Activated CD8-positive, alpha-beta T cell treated with anti-CD3 and anti-CD28 coated beads, Interleukin-2, amount 10 ng/mL, durations not matched to agents 7 days and 5 days (primary cell): Measurements from ENCODE around the gene EIF2D. TPM values are rescaled to one million over a fixed set of nuclear protein-coding genes. Genes with fewer than 3 reads are reported as not detected.
"Not testable (repeated sequence)": the region's sequence is repeated elsewhere in the genome, so short reads cannot be mapped to it uniquely, and the experiment has no call there.

Source experiments
- ATAC-seq: fragments of 150-1000 bp; cut with Tn5 transposase; one replicate; pipeline ENCODE4 v1.10.0; 2021; ENCODE audit warnings: moderate library complexity
- CTCF ChIA-PET: fragments of 350-600 bp; sonication (Branson Sonifier 250); formaldehyde crosslinking; loops from one replicate; lab custom pipeline; 2021; ENCODE audit warnings: antibody characterized with exemption; lab: Charles Lee
- POLR2A ChIA-PET: fragments of 350-600 bp; sonication (Branson Sonifier 250); formaldehyde crosslinking; loops from one replicate; lab custom pipeline; 2021; ENCODE audit warnings: antibody characterized with exemption; lab: Charles Lee
- DNase-seq: peaks from one replicate; pipeline ENCODE4 v3.0.0-alpha.2; 2020
- H3K27ac Mint-ChIP-seq: one replicate; pipeline ENCODE4 v1.8.0; 2021; ENCODE audit warnings: mild to moderate bottlenecking, mixed read lengths
- H3K27me3 Mint-ChIP-seq: one replicate; pipeline ENCODE4 v1.8.0; 2021; ENCODE audit warnings: low read depth, mixed read lengths
- H3K36me3 Mint-ChIP-seq: one replicate; pipeline ENCODE4 v1.8.0; 2021; ENCODE audit warnings: low read depth, mixed read lengths
- H3K4me1 Mint-ChIP-seq: one replicate; pipeline ENCODE4 v1.8.0; 2021; ENCODE audit warnings: low read depth, mixed read lengths
- H3K4me3 Mint-ChIP-seq: one replicate; pipeline ENCODE4 v1.8.0; 2021; ENCODE audit warnings: mild to moderate bottlenecking, mixed read lengths
- H3K9me3 Mint-ChIP-seq: one replicate; pipeline ENCODE4 v1.8.0; 2022; ENCODE audit warnings: mixed read lengths; ENCODE audit not compliant: insufficient read depth
- total RNA-seq, 2 experiments: library from RNA; stranded (reverse); gene quantifications; one replicate each; pipeline ENCODE4 v1.2.3, GENCODE V29; 2021

EIF2D gene
- total RNA-seq, 2 experiments from 2014 or later = 41.6 to 45.1 TPM

DNA sequence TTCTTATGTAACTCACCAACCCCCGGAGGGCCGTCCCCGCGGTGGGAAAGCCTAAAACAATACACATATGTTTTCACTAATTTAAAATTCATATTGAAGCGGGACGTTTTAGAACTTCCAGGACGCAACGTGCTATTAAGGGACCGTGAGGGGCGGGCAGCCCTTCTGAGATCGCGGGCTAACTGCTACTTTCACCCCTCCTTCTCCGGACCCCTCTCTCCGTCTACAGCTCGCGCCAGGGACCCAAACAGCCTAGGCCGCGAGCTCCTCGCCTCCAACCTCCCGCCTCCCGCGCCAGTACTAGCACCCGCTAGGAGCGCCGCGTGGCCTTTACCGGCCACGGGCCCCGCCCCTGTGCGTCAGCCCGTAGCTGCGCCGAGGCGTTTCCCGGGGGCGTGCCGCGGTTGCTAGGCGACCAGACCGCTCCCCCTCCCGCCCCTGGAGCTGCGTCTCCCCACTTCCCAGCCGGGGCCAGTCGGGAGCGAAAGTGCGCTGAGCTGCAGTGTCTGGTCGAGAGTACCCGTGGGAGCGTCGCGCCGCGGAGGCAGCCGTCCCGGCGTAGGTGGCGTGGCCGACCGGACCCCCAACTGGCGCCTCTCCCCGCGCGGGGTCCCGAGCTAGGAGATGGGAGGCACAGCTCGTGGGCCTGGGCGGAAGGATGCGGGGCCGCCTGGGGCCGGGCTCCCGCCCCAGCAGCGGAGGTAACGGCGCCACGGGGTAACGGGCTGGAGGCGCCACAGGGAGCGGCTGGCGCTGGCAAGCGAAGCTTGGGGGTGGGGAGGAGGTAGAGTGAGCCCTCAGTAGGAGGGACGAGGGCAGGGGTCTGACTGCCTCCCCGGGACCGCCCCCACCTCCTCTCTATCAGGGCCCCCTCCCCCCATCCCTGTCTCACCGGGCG is 23.1 kb upstream of the EIF2D start, which contains the start of gene DYRK3:
DYRK3 (plus strand) TSS at position 457 of the 898 bp plus-strand sequence; CDS start at position 625, 168 bp downstream.
- Mint-ChIP-seq H3K4me1 (peaks cover 27% of the 10 kb centered on the region), H3K9me3 (no peaks in the 10 kb centered on the region), H3K4me3 (peak within 1 kb of the TSS; percentile 80), H3K27ac (peak within 1 kb of the TSS; percentile 83), H3K27me3 (peaks cover 17% of the 10 kb centered on the region), H3K36me3 (peaks cover 3% of the 10 kb centered on the region)
- POLR2A ChIA-PET = interaction anchor here (0.6 to 1.8 kb wide), 10 partner anchors 15 to 286 kb away, joined by 3 to 8 read pairs (median 3); partner anchors contain the start of genes EIF2D and FCMR
- ATAC-seq (peak; percentile 95), DNase-seq (peak; percentile 95)
- CTCF ChIA-PET = interaction anchor here (0.6 to 18.8 kb wide), 43 partner anchors 9 to 369 kb away, joined by 3 to 647 read pairs (median 4); partner anchors contain the start of genes EIF2D, FCMR, IKBKE and IL24

DNA sequence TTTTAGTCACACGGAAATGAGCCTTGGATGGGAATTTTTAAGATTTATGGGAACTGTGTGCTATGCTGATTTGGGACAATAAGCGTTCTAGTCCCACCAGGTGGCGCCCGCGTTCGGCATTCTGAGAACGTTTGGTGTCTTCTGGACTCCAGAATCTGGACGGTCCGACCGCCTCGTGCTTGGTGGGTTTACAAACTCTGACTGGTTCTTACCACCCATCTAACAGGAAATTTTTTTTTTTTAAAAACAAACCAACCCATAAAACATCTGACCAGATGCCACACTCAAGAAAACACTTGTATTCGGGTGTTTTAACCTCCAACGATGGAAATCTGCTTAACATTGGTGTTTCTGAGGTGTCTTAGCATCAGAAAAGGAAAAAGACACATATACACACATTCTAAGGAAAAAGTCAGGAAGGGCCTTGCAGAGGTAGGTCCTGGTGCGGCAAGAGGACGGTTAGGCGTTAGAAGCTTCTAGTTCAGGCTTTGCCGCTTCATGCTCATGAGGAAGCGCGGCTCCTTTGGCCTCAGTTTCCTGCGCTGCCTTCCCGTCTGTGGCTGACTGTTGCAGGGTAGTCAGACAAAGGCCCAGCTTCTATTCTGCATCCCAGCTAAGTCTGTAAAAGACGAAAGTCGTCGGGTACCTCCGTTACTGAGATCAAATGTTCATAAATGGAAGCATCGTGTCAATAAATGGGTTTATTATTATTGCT is 22.3 kb upstream of the EIF2D start:
- ChIA-PET POLR2A (interaction anchor here (1.2 to 1.8 kb wide), 7 partner anchors 14 to 287 kb away, joined by 3 to 8 read pairs (median 4); partner anchors contain the start of genes EIF2D and FCMR), CTCF (interaction anchor here (0.6 to 18.8 kb wide), 37 partner anchors 8 to 1233 kb away, joined by 3 to 647 read pairs (median 5); partner anchors contain the start of genes EIF2D, FCMR, IKBKE and IL24)
- ATAC-seq = no peak
- H3K27ac Mint-ChIP-seq = peak overlapping the region; percentile 83
- H3K4me3 Mint-ChIP-seq = peak overlapping the region; percentile 80
- H3K36me3 Mint-ChIP-seq = peaks cover 2% of the 10 kb centered on the region
- DNase-seq = peak; percentile 85
- peaks cover 27% of the 10 kb centered on the region for H3K4me1 Mint-ChIP-seq
- H3K9me3 Mint-ChIP-seq = no peaks in the 10 kb centered on the region
- H3K27me3 Mint-ChIP-seq = peaks cover 23% of the 10 kb centered on the region

DNA sequence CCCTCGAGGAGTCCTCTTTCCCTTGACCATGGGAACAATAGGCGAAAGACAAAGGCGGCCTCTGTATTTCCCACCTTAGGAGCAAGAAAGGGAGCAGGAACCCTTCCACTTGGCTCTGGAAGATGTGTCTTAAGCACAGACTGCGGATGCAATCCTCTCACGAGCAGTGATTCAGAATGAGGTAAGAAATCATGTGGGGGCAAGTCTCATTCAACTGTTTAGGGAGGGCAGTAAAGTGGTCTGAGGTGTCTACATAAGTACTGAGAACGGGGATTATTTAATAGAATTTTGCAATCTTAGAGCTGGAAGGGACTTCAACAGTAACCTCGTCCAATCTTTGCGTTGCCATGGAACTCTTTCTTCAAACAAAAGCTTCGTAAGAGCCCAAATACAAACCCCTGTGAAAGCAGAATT is 21.4 kb upstream of the EIF2D start:
- ChIA-PET POLR2A (interaction anchor here (0.6 to 1.4 kb wide), 3 partner anchors 13 to 222 kb away, joined by 3 to 5 read pairs (median 4); partner anchors contain the start of gene EIF2D), CTCF (interaction anchor here (0.6 to 18.8 kb wide), 13 partner anchors 12 to 1234 kb away, joined by 3 to 647 read pairs (median 20); partner anchors contain the start of gene EIF2D)
- H3K36me3 Mint-ChIP-seq = no peaks in the 10 kb centered on the region
- H3K27ac Mint-ChIP-seq = no peak overlapping the region
- no peak for DNase-seq
- no peak overlapping the region for H3K4me3 Mint-ChIP-seq
- peaks cover 26% of the 10 kb centered on the region for H3K27me3 Mint-ChIP-seq
- ATAC-seq = no peak
- H3K9me3 Mint-ChIP-seq = no peaks in the 10 kb centered on the region
- peaks cover 27% of the 10 kb centered on the region for H3K4me1 Mint-ChIP-seq

DNA sequence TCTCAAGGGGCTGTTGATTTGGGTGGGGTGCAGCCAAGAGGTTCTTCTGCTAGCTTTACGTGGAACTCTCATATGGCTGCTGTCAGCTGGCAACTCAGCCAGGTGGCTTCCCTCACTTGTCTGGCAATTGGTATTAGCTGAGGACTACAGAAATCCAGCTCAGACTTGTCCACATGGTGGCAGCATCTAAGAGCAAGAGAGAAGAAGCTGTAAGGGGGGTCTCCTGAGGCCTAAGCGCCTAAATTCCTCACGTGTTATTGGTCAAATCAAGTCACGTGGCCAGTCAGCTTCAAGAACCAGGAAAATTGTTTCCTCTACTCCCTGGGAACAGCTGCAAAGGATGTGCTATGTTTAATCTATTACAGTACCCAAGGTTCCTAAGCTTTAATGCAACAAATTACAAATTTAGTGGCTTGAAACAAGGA is 18.8 kb upstream of the EIF2D start:
- DNase-seq = peak; percentile 47
- Mint-ChIP-seq H3K4me3 (no peak overlapping the region), H3K36me3 (no peaks in the 10 kb centered on the region), H3K9me3 (no peaks in the 10 kb centered on the region), H3K27me3 (peaks cover 30% of the 10 kb centered on the region), H3K4me1 (peaks cover 15% of the 10 kb centered on the region), H3K27ac (no peak overlapping the region)
- ChIA-PET CTCF (interaction anchor here (0.6 to 18.8 kb wide), 38 partner anchors 10 to 355 kb away, joined by 3 to 647 read pairs (median 4); partner anchors contain the start of gene EIF2D), POLR2A (interaction anchor here (0.8 to 2.0 kb wide), 4 partner anchors 19 to 53 kb away, joined by 3 to 7 read pairs (median 4); partner anchors contain the start of gene EIF2D)
- no peak for ATAC-seq

DNA sequence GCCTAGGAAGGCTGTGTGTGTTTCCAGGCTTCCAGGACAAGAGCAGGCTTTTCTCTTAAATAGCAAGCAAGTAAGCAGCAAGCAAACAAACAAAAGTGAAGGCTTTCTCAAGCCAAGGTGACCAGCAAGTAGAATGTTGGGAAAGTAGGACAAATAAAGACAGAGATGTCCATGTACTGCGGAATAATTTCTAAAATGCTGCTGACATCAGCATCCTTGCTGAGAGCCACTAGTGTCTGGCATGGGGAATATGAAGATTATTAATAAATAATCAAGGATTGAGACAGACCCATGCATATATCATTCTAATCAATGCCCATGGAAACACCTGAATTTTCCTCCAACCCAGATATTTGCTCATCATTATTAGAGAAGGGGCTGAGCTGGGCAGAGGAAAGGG is 16.7 kb upstream of the EIF2D start:
- DNase-seq (no peak), ATAC-seq (no peak)
- CTCF ChIA-PET = interaction anchor here (0.8 to 18.8 kb wide), 8 partner anchors 8 to 278 kb away, joined by 3 to 647 read pairs (median 4); partner anchors contain the start of gene EIF2D
- Mint-ChIP-seq H3K4me1 (no peaks in the 10 kb centered on the region), H3K27me3 (peaks cover 35% of the 10 kb centered on the region), H3K27ac (no peak overlapping the region), H3K36me3 (no peaks in the 10 kb centered on the region), H3K9me3 (no peaks in the 10 kb centered on the region), H3K4me3 (no peak overlapping the region)
- POLR2A ChIA-PET = no interaction called here

DNA sequence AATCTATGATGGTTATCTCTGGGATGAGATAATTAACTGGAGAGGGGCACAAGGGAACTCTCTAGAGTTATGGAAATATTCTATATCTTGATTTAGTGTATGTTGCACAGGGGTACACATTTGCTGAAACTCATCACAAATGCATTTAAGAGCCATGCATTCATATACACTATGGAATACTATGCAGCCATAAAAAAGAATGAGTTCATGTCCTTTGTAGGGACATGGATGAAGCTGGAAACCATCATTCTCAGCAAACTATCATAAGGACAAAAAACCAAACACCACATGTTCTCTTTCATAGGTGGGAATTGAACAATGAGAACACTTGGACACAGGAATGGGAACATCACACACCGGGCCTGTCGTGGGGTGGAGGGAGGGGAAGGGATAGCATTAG is 14.1 kb upstream of the EIF2D start:
- H3K9me3 Mint-ChIP-seq, POLR2A ChIA-PET, H3K4me1 Mint-ChIP-seq, H3K36me3 Mint-ChIP-seq, H3K4me3 Mint-ChIP-seq, H3K27ac Mint-ChIP-seq, ATAC-seq, DNase-seq: not testable (repeated sequence)
- peaks cover 28% of the 10 kb centered on the region for H3K27me3 Mint-ChIP-seq
- CTCF ChIA-PET = interaction anchor here (1.1 to 18.8 kb wide), 3 partner anchors 9 to 37 kb away, joined by 3 to 647 read pairs (median 8); partner anchors contain the start of genes DYRK3 and EIF2D

DNA sequence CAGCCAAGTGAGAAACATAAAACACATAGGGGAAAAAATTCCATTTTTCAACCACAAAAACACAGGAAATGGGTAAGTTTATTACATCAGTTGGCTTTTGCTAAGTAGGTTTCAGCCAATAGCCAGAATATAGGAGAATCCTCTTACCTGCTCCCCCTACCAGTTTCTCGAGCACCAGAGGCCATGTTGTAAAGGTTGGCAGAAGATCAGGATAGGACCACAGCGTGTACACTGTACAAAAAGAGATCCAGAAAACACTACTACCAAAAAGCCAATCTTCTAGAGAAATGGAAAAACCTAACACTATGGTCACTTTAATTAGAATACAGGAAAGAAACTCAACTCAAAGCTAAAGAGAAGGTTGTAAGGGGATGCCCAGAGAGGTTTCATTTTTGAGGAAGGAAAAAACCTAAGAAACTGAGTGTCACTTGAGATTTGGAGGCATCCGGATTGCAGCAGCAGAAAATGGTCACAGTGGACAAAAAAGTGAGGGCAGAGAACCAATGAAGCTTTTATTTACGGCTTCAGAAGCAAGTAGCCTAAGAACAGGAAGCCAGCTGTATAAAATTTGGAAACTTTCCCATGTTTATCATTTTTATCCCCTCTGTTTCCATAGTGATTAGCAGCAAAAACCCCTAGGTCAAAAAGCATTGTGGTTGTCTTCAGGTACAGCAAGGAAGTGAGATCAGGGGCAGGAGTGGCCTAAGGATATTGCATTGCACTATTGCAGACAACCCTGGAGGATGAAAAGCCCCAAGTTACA is 2.9 kb downstream of the EIF2D start:
- POLR2A ChIA-PET = interaction anchor here (1.3 to 1.4 kb wide), 2 partner anchors 22 to 75 kb away, joined by 3 to 4 read pairs; no protein-coding TSS in a partner anchor

DNA sequence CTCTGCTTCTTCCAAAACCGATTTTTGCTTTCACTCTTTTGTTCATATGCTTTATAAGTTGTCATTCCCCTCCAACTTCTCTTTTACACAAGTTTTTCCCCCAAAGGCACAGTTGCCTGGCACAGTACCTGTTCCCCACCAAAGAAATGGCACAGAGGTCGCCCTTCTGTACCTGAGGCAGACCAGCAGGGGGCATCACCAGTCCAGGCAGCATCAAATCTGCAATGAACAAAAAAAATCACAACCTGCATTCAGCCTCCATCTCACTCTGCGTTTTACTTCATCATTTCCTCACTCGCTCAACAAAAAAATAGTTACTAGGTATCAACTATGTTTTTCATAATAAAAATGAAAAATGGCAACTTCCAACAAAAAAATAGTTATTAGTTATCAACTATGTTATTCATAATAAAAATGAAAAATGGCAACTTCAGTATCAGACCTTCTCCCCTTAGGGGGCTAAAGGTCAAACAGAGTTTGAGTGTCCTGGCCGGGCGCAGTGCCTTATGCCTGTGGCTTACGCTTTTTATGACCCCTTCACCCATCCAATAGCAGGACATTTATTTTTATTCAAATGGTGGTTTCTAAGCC is 4.1 kb downstream of the EIF2D start:
- H3K4me1 Mint-ChIP-seq = peaks cover 36% of the 10 kb centered on the region
- ChIA-PET CTCF (interaction anchor here (0.7 to 9.7 kb wide), 11 partner anchors 13 to 374 kb away, joined by 3 to 199 read pairs (median 10); partner anchors contain the start of gene DYRK3), POLR2A (no interaction called here)
- no peaks in the 10 kb centered on the region for H3K27me3 Mint-ChIP-seq
- H3K27ac Mint-ChIP-seq = no peak overlapping the region
- no peak overlapping the region for H3K4me3 Mint-ChIP-seq
- peak; percentile 72 for DNase-seq
- H3K9me3 Mint-ChIP-seq = no peaks in the 10 kb centered on the region
- no peak for ATAC-seq
- peaks cover 32% of the 10 kb centered on the region for H3K36me3 Mint-ChIP-seq

More for the DNA sequence above, 2.9 kb downstream of the EIF2D start:
- H3K36me3 Mint-ChIP-seq = peaks cover 26% of the 10 kb centered on the region
- CTCF ChIA-PET = interaction anchor here (0.6 to 9.7 kb wide), 21 partner anchors 8 to 466 kb away, joined by 3 to 199 read pairs (median 4); partner anchors contain the start of genes DYRK3 and IKBKE
- no peak for ATAC-seq
- H3K27me3 Mint-ChIP-seq = no peaks in the 10 kb centered on the region
- H3K9me3 Mint-ChIP-seq = no peaks in the 10 kb centered on the region
- H3K4me1 Mint-ChIP-seq = peaks cover 36% of the 10 kb centered on the region
- no peak overlapping the region for H3K4me3 Mint-ChIP-seq
- H3K27ac Mint-ChIP-seq = peak overlapping the region; percentile 59
- DNase-seq = no peak

DNA sequence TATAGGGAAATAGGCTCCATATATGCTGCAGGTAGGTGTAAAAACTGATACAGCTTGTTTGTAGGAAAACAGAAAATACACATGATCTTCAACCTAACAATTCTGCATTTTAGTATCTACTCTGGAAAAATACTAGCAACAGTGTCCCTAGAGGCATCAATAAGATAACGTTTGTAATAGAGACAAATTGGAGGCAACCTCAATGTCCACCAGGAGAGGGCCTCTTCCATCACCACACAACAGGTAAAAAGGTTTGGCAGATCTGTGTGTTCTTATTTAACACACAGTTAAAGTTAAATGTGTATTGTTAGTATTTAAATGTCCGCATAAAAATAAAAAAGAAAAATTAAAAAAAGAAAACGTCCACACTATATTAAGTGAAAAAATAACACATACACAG is 5.4 kb downstream of the EIF2D start:
- Mint-ChIP-seq H3K36me3 (peaks cover 42% of the 10 kb centered on the region), H3K4me3 (no peak overlapping the region), H3K27ac (no peak overlapping the region), H3K27me3 (no peaks in the 10 kb centered on the region), H3K9me3 (no peaks in the 10 kb centered on the region), H3K4me1 (peaks cover 34% of the 10 kb centered on the region)
- ChIA-PET CTCF (interaction anchor here (0.9 to 9.7 kb wide), 13 partner anchors 8 to 375 kb away, joined by 3 to 199 read pairs (median 5); partner anchors contain the start of gene DYRK3), POLR2A (no interaction called here)
- ATAC-seq (no peak), DNase-seq (no peak)

DNA sequence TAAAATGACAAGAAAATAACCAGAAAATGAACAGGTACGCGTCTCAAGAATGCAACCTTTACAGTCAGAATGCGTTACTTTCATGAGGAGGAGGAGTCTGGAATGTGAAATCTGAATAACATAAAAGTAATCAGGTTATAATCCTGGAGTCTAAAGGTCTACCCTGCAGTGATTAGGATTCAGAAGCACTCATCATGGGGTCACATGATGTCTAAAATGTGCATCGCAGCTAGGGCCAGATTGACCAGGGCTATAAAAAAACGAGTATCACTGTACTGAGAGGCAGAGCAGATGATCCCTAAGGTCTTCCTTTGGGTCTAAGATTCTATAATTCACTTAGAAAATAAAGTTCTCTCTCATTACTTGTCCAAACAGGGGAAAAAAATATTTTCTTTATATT is 7.4 kb downstream of the EIF2D start:
- Mint-ChIP-seq H3K27me3 (no peaks in the 10 kb centered on the region), H3K4me1 (peaks cover 18% of the 10 kb centered on the region), H3K9me3 (no peaks in the 10 kb centered on the region), H3K27ac (no peak overlapping the region), H3K36me3 (peaks cover 46% of the 10 kb centered on the region), H3K4me3 (no peak overlapping the region)
- CTCF ChIA-PET = interaction anchor here (1.7 kb wide), 1 partner anchor 13 kb away, joined by 5 read pairs; no protein-coding TSS in a partner anchor
- DNase-seq (no peak), ATAC-seq (no peak)
- POLR2A ChIA-PET = no interaction called here
